ENCODE measurements around the gene CRKL. TPM values are rescaled to one million over a fixed set of nuclear protein-coding genes. Genes with fewer than 3 reads are reported as not detected.

The CRKL gene
- total and polyA plus RNA-seq, 2 donors (not counting 1 experiment from before 2014, with no cell fraction given) = 17.1 to 76.7 TPM

- CTCF ChIA-PET = interaction anchor here (0.6 kb wide), 1 partner anchor 1943 kb away, joined by 3 read pairs; no protein-coding TSS in a partner anchor
- TF ChIP-seq CTCF (IDR thresholded peaks at IDR 0.05) (no peak), EZH2 (IDR thresholded peaks at IDR 0.05; ENCODE audit: borderline replicate concordance, insufficient read depth, low read depth, low read length, poor library complexity, severe bottlenecking) (no peak)
- DNase-seq (no peak), ATAC-seq (ENCODE audit: low read depth) (no peak)
- Histone ChIP-seq H4K20me1 (ENCODE audit: control insufficient read depth, insufficient read depth, low read length, poor library complexity, severe bottlenecking) (no peaks in the 10 kb centered on the region), H3K9ac (ENCODE audit: low read length) (no peak overlapping the region), H3K4me3 (ENCODE audit: control extremely low read depth in 1 of 5, extremely low read depth in 1 of 5, insufficient read depth in 1 of 5, low read depth in 2 of 5, low read length in 4 of 5) (no peak overlapping the region), H3K4me2 (replicated peaks; ENCODE audit: low read depth, low read length, poor library complexity, severe bottlenecking) (no peak overlapping the region), H3K27me3 (replicated peaks in 1 of 4; ENCODE audit: control extremely low read depth in 1 of 4, control insufficient read depth in 3 of 4, insufficient read depth in 4 of 4, low read length in 3 of 4) (no peaks in the 10 kb centered on the region), H3K36me3 (replicated peaks in 1 of 2; ENCODE audit: control extremely low read depth in 1 of 2, control insufficient read depth in 1 of 2, extremely low read depth in 1 of 2, insufficient read depth in 2 of 2, low read length in 1 of 2) (no peaks in the 10 kb centered on the region), H3K9me3 (ENCODE audit: control extremely low read depth in 1 of 3, control insufficient read depth in 2 of 3, insufficient read depth in 1 of 3, low read length in 2 of 3) (no peaks in the 10 kb centered on the region), H2AFZ (ENCODE audit: insufficient read depth, low read depth, low read length, poor library complexity, severe bottlenecking) (no peak overlapping the region), H3K4me1 (ENCODE audit: control insufficient read depth in 2 of 2, insufficient read depth in 2 of 2, low read length in 2 of 2) (no peaks in the 10 kb centered on the region), H3K79me2 (ENCODE audit: control insufficient read depth, insufficient read depth, low read length) (no peaks in the 10 kb centered on the region), H3K27ac (ENCODE audit: low read length in 2 of 2) (no peak overlapping the region)
- H3K4me3 Mint-ChIP-seq = no peak overlapping the region
- no peaks in the 10 kb centered on the region for H3K4me1 Mint-ChIP-seq
- POLR2A ChIA-PET = no interaction called here
- H3K9me3 Mint-ChIP-seq (ENCODE audit: insufficient read depth) = no peaks in the 10 kb centered on the region
- H3K27me3 Mint-ChIP-seq = peaks cover 6% of the 10 kb centered on the region
- H3K27ac Mint-ChIP-seq = no peak overlapping the region
- intact Hi-C loops (cut with micrococcal nuclease) = no loop called here
- 59% methylated on average over 3 of the region's 6 CpGs for WGBS (ENCODE audit: insufficient coverage)
These were observed 7.5 kb upstream of the CRKL start for GRCh38 chr22:20909543-20910303.

GRCh38 chr22:20912494-20912893 lies 4.7 kb upstream of the CRKL start:
- POLR2A ChIA-PET = no interaction called here
- CTCF ChIA-PET = interaction anchor here (1.1 kb wide), 1 partner anchor 26 kb away, joined by 3 read pairs; no protein-coding TSS in a partner anchor
- Mint-ChIP-seq H3K27me3 (no peaks in the 10 kb centered on the region), H3K9me3 (ENCODE audit: insufficient read depth) (no peaks in the 10 kb centered on the region), H3K4me1 (peaks cover 11% of the 10 kb centered on the region), H3K4me3 (no peak overlapping the region), H3K27ac (no peak overlapping the region)
- H3K36me3 ChIP-seq (replicated peaks in 1 of 2; ENCODE audit: control extremely low read depth in 1 of 2, control insufficient read depth in 1 of 2, extremely low read depth in 1 of 2, insufficient read depth in 2 of 2, low read length in 1 of 2) = no peaks in the 10 kb centered on the region
- intact Hi-C loops (cut with micrococcal nuclease) = no loop called here
- no peak overlapping the region for H3K4me3 ChIP-seq (ENCODE audit: control extremely low read depth in 1 of 5, extremely low read depth in 1 of 5, insufficient read depth in 1 of 5, low read depth in 2 of 5, low read length in 4 of 5)
- DNase-seq (no peak), ATAC-seq (ENCODE audit: low read depth) (no peak)
- H3K27ac ChIP-seq (ENCODE audit: low read length in 2 of 2) = no peak overlapping the region
- peaks cover 0 to 6% of the 10 kb centered on the region in 2 donors for H3K4me1 ChIP-seq (ENCODE audit: control insufficient read depth in 2 of 2, insufficient read depth in 2 of 2, low read length in 2 of 2)
- no peaks in the 10 kb centered on the region for H4K20me1 ChIP-seq (ENCODE audit: control insufficient read depth, insufficient read depth, low read length, poor library complexity, severe bottlenecking)
- peaks cover 8% of the 10 kb centered on the region for H3K79me2 ChIP-seq (ENCODE audit: control insufficient read depth, insufficient read depth, low read length)
- H3K9ac ChIP-seq (ENCODE audit: low read length) = no peak overlapping the region
- no peaks in the 10 kb centered on the region for H3K9me3 ChIP-seq (ENCODE audit: control extremely low read depth in 1 of 3, control insufficient read depth in 2 of 3, insufficient read depth in 1 of 3, low read length in 2 of 3)
- H3K27me3 ChIP-seq (replicated peaks in 1 of 4; ENCODE audit: control extremely low read depth in 1 of 4, control insufficient read depth in 3 of 4, insufficient read depth in 4 of 4, low read length in 3 of 4) = no peaks in the 10 kb centered on the region
- 94% methylated on average over 3 of the region's 6 CpGs for WGBS (ENCODE audit: insufficient coverage)
- TF ChIP-seq CTCF (IDR thresholded peaks at IDR 0.05) = no peak
- no peak for TF ChIP-seq EZH2 (IDR thresholded peaks at IDR 0.05; ENCODE audit: borderline replicate concordance, insufficient read depth, low read depth, low read length, poor library complexity, severe bottlenecking)
- H2AFZ ChIP-seq (ENCODE audit: insufficient read depth, low read depth, low read length, poor library complexity, severe bottlenecking) = no peak overlapping the region
- H3K4me2 ChIP-seq (replicated peaks; ENCODE audit: low read depth, low read length, poor library complexity, severe bottlenecking) = no peak overlapping the region
